ENCODE data around the gene MBP.

Gene MBP

GRCh38 chr18:77015771-77016710, 116.5 kb downstream of the MBP start:
- DNase-seq, result no peak

- no peak for DNase-seq
Observed at GRCh38 chr18:77015169-77015568, 117.4 kb downstream of the MBP start.

GRCh38 chr18:77014538-77014937, 118.0 kb downstream of the MBP start:
- no peak for DNase-seq

GRCh38 chr18:77013811-77014521, 118.6 kb downstream of the MBP start:
- no peak for DNase-seq

GRCh38 chr18:77012806-77013541, 119.6 kb downstream of the MBP start:
- no peak for DNase-seq

- no peak for DNase-seq
Observed at GRCh38 chr18:77012120-77012519, 120.5 kb downstream of the MBP start.

GRCh38 chr18:77009675-77010074, 122.9 kb downstream of the MBP start:
- DNase-seq, result no peak

GRCh38 chr18:77008576-77009315, 123.8 kb downstream of the MBP start:
- no peak for DNase-seq

- no peak for DNase-seq
Observed at GRCh38 chr18:77008006-77008405, 124.6 kb downstream of the MBP start.

- DNase-seq, result no peak
Observed at GRCh38 chr18:77007251-77007650, 125.3 kb downstream of the MBP start.

- DNase-seq, result no peak
Observed at GRCh38 chr18:77006305-77007175, 126.0 kb downstream of the MBP start.

- no peak for DNase-seq
Observed at GRCh38 chr18:77005651-77006195, 126.9 kb downstream of the MBP start.

GRCh38 chr18:77004555-77005380, 127.8 kb downstream of the MBP start:
- DNase-seq, result no peak

GRCh38 chr18:77003316-77003715, 129.3 kb downstream of the MBP start:
- no peak for DNase-seq

- DNase-seq, result no peak
Observed at GRCh38 chr18:77002496-77002895, 130.1 kb downstream of the MBP start.

- no peak for DNase-seq
Observed at GRCh38 chr18:77001979-77002378, 130.6 kb downstream of the MBP start.

GRCh38 chr18:77001041-77001440, 131.5 kb downstream of the MBP start:
- no peak for DNase-seq

- no peak for DNase-seq
Observed at GRCh38 chr18:77000527-77000926, 132.1 kb downstream of the MBP start.

GRCh38 chr18:76999077-76999476, 133.5 kb downstream of the MBP start:
- no peak for DNase-seq

Data from NCI-H226 (cell line).